ENCODE data around the gene LMAN2. TPM values are rescaled to one million over a fixed set of nuclear protein-coding genes. Genes with fewer than 3 reads are reported as not detected.
A peak's percentile ranks its signal among the peaks of the same experiment; 100 is the strongest.

Gene LMAN2
- total RNA-seq, 4 donors from 2014 or later = 225 to 384 (median 257) TPM

DNA sequence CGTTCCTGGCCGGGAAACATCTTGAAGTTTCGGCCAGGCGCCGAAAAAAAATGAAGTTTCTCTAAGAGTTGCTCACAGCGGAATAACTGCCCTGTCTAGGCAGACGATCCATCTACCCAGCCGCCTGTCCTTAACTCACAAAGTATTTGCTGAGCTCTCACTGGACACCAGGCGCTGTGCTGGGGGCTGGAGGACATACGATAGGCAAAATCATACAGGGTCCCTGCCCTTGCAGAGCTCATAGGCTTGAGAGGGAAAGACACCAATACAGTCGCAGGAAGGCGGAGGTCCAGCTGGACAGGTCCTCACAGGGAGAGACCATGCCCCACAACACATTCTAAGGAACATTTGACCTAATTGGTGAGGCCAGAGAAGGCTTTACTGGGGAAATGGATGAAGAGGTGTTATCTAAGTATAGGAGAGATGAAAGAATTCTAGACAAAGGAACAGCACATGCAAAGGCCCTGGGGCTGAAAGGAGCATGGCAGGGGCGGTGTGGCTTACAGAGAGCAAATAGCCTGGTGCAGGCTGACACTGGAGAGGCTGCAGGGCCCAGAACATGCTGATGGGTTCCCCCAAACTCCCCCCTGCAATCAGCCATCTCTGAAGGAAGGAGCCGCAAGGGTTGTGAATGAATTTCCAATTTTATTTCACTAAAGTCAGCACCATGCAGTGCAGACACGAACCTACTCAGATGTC lies 37.8 kb downstream of the LMAN2 start:
- H3K27me3 ChIP-seq = no peaks in the 10 kb centered on the region
- H3K4me3 ChIP-seq = no peak overlapping the region
- intact Hi-C loops (cut with DNase I) = loop anchor here (10.0 kb wide), 3 partner anchors 81 to 181 kb away; partner anchors contain the start of gene PDLIM7
- 84 to 91% methylated on average over 9 of the region's 15 CpGs for WGBS, 2 donors
- no peak overlapping the region for H3K27ac ChIP-seq
- H3K9me3 ChIP-seq = no peaks in the 10 kb centered on the region
- TF ChIP-seq, protein P1, sequence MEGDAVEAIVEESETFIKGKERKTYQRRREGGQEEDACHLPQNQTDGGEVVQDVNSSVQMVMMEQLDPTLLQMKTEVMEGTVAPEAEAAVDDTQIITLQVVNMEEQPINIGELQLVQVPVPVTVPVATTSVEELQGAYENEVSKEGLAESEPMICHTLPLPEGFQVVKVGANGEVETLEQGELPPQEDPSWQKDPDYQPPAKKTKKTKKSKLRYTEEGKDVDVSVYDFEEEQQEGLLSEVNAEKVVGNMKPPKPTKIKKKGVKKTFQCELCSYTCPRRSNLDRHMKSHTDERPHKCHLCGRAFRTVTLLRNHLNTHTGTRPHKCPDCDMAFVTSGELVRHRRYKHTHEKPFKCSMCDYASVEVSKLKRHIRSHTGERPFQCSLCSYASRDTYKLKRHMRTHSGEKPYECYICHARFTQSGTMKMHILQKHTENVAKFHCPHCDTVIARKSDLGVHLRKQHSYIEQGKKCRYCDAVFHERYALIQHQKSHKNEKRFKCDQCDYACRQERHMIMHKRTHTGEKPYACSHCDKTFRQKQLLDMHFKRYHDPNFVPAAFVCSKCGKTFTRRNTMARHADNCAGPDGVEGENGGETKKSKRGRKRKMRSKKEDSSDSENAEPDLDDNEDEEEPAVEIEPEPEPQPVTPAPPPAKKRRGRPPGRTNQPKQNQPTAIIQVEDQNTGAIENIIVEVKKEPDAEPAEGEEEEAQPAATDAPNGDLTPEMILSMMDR (IDR thresholded peaks at IDR 0.05) = no peak
- TF ChIP-seq POLR2A (IDR thresholded peaks at IDR 0.05) = no peak
- H3K36me3 ChIP-seq = peaks cover 0 to 28% (median 0%) of the 10 kb centered on the region in 3 donors
- DNase-seq = no peak
- peaks cover 27 to 55% (median 28%) of the 10 kb centered on the region in 3 donors for H3K4me1 ChIP-seq

DNA sequence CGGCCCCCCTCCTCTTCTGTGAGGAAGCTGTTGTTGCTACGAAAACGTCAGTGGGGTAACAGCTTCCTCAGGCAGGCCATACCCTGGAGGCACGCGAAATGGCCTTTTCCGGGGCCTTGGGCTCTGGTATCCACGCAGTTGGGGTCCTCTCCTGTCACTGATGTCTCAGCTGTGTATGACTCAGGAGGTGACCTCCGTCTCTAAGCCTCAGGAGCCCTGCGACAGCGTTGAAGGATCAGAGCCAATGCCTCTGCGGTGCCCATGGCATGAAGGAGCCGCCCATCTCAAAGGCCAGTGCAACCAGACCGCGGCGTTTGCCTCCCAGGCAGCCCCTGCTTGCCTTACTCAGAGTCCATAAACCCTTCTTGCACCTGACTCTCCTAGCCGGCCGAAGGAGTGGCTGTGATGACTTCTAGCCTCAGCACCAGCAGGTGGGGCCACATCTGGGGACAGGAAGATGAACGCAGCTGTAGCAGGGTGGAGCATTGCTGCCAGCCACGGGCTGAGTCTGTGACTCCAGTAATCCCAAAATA lies 38.8 kb downstream of the LMAN2 start:
- peaks cover 0 to 36% (median 0%) of the 10 kb centered on the region in 3 donors for H3K36me3 ChIP-seq
- DNase-seq = no peak
- WGBS, 2 donors = 3 to 10% methylated on average over 11 to 15 of the region's 19 CpGs
- no peaks in the 10 kb centered on the region for H3K9me3 ChIP-seq
- no peaks in the 10 kb centered on the region for H3K27me3 ChIP-seq
- no peak for TF ChIP-seq POLR2A (IDR thresholded peaks at IDR 0.05)
- TF ChIP-seq, protein P1 (IDR thresholded peaks at IDR 0.05) = peak in 2 of 6 experiments; percentile 7 to 19
- H3K27ac ChIP-seq = peak overlapping the region in 3 of 4 donors; percentile 14 to 87 (median 37)
- H3K4me3 ChIP-seq = peak overlapping the region in 3 of 4 donors; percentile 11 to 71 (median 63)
- intact Hi-C loops (cut with DNase I) = loop anchor here (10.0 kb wide), 3 partner anchors 82 to 182 kb away; partner anchors contain the start of gene PDLIM7
- peaks cover 27 to 51% (median 28%) of the 10 kb centered on the region in 3 donors for H3K4me1 ChIP-seq

DNA sequence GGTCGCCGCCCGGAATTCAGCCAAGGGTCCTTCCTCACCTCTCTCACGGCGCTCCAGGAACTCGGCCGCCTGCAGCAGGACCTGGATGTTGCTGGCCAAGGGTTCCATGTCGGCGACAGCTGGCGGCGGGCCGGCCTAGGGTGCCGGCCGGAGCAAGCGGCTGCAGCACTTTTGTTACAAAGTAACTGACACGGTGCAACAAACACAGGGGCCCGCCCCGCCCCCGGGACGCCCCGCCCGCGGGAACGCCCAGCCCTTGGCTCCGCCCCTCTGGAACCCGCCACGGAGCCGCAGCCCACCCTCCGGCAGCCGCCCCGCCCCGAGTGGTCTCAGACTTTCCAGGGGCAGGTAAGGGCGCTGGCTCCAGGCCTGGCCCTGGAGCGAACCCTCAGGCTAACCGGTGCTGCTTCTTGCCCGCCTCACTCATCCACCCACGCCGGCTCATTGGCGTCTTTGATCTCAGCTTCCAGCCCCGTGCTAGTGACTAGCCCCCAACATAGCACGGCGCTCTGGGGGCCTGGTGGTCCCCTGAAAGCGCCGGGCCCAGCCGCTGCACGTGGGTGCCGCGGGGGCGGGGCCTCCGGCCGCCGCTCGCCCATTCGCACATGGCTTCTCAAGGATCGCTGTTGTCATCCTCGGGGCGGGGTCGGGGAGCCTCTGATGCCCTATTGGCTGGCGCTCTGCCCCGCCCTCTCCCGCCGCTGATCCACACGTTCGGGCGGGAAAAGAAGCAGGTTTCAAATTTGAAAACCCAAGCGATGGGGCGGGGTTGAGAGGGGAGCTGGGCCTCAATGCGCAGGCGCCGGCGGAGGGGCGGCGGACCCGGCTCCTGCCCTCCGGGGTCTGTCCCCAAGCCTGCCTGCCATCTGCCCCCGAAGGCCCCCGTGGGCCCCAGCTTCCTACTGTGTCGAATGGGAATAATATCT lies 39.5 kb downstream of the LMAN2 start, which contains the start of gene MXD3:
Gene MXD3 (minus strand): TSS at position 176 of the 926 bp plus-strand sequence. CDS start 68 bp downstream, at position 108.
- Histone ChIP-seq H3K27ac (peak within 1 kb of the TSS; percentile 62 to 87 (median 72)), H3K4me1 (peaks cover 27 to 57% (median 28%) of the 10 kb centered on the region in 3 donors), H3K9me3 (no peaks in the 10 kb centered on the region), H3K27me3 (no peaks in the 10 kb centered on the region), H3K4me3 (peak within 1 kb of the TSS; percentile 40 to 71 (median 56)), H3K36me3 (peaks cover 4 to 36% (median 5%) of the 10 kb centered on the region in 3 donors)
- intact Hi-C loops (cut with DNase I) = loop anchor here (10.0 kb wide), 3 partner anchors 83 to 183 kb away; partner anchors contain the start of gene PDLIM7
- TF ChIP-seq, protein P1 (IDR thresholded peaks at IDR 0.05) = no peak
- peak in 1 of 4 donors; percentile 38 for TF ChIP-seq POLR2A (IDR thresholded peaks at IDR 0.05)
- DNase-seq = peak; percentile 76
- WGBS, 2 donors = 0 to 2% methylated on average over 5 to 11 of the region's 78 CpGs

DNA sequence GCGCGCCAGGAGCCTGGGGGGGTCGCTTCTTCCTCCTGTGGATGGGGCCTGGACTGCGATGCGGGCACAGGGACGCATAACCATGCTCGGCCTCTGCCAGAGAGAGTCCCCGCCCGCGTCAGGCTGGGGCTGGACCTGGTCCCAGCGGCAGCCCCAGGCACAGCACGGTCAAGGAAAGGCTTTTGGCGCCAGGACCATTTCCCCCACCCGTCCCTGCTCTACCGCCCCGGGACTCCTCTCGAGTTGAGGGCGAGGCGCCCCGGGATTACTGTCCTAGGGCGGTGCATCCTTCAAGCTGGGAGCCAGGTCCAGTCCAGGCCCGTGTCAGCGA lies 40.1 kb downstream of the LMAN2 start:
- Histone ChIP-seq H3K27me3 (no peaks in the 10 kb centered on the region), H3K36me3 (peaks cover 5 to 38% (median 8%) of the 10 kb centered on the region in 3 donors), H3K9me3 (no peaks in the 10 kb centered on the region), H3K4me1 (peaks cover 28 to 63% (median 30%) of the 10 kb centered on the region in 3 donors), H3K4me3 (peak overlapping the region; percentile 40 to 71 (median 56)), H3K27ac (peak overlapping the region; percentile 54 to 87 (median 70))
- no peak for DNase-seq
- TF ChIP-seq POLR2A (IDR thresholded peaks at IDR 0.05) = no peak
- TF ChIP-seq, protein P1 (IDR thresholded peaks at IDR 0.05) = no peak
- WGBS, 2 donors = 0% methylated on average over 2 of the region's 23 CpGs; no CpG with 5 or more reads in 1 of the 2 donors
- intact Hi-C loops (cut with DNase I) = loop anchor here (10.0 kb wide), 3 partner anchors 83 to 183 kb away; partner anchors contain the start of gene PDLIM7
